Stimulated activated CD8-positive, alpha-beta memory T cell treated with anti-CD3 and anti-CD28 coated beads, Interleukin-12 subunit alpha, Interleukin-12 subunit beta, amount 100 ng/mL, for 24 hours (primary cell): Measurements from ENCODE around the gene SRPX.

Experiments
- DNase-seq: peaks from one replicate; pipeline ENCODE4 v3.0.0-alpha.2; 2020; ENCODE audit errors: extremely low read depth

Gene SRPX, protein sequence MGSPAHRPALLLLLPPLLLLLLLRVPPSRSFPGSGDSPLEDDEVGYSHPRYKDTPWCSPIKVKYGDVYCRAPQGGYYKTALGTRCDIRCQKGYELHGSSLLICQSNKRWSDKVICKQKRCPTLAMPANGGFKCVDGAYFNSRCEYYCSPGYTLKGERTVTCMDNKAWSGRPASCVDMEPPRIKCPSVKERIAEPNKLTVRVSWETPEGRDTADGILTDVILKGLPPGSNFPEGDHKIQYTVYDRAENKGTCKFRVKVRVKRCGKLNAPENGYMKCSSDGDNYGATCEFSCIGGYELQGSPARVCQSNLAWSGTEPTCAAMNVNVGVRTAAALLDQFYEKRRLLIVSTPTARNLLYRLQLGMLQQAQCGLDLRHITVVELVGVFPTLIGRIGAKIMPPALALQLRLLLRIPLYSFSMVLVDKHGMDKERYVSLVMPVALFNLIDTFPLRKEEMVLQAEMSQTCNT

DNA sequence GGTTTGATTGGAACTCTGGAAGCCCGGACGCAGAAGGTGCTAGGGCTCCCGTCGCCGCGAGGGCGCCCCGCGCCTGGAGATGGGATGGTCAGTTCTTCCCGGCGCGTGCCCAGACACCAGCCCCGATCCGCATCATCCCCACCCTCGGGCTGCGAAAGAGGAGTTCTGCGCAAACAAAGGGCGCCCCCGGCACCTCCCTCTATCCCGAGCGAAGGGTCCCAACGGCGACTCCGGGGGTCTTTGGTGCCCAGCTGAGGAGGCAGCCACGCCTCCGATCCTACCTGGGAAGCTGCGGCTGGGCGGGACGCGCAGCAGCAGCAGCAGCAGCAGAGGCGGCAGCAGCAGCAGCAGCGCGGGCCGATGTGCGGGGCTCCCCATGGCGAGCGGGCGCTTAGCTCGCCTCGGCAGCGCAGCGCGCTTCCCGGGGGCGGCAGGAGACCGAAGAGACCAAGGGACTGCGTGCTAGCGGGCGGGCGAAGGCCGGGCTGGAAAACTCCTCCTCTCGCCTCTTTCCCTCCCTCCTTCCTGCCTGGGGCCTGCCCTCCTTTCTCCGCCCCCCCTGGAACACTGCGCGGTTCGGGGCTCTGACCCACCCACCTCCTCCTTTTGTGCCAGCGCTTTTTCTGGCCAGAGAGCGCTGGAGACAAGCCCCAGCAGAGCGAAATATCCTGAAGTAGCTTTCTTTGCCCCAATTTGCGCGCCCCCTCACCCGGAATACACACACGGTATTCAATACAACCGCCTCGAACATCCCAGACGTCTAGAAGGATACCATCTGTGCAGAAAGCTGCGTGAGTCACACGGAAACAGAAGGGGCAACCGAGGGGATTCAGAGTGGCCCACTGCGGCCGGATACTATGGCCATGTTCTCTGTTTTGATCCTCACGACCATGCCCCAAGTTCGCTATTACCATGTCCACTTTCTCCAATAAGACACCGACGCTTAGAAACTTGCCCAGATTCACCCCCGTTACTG lies at the start of gene SRPX:
TSS of gene SRPX (minus strand) at position 457 of the 976 bp plus-strand sequence. CDS start at position 378, 79 bp downstream.
- DNase-seq = no peak

DNA sequence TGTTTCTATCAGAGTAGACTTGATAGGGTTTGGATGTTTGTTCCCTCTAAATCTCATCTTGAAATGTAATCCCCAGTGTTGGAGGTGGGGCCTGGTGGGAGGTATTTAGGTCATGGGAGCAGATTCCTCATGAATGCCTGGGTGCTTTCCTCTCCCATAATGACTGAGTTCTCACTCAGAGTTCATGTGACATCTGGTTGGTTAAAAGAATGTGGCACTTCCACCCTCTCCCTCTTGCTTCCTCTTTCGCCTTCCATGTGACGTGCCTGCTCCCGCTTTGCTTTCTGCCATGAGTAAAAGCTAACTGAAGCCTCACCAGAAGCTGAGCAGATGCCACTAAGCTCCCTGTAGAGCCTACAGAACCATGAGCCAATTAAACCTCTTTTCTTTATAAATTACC lies 47.3 kb upstream of the SRPX start:
- no peak for DNase-seq

DNA sequence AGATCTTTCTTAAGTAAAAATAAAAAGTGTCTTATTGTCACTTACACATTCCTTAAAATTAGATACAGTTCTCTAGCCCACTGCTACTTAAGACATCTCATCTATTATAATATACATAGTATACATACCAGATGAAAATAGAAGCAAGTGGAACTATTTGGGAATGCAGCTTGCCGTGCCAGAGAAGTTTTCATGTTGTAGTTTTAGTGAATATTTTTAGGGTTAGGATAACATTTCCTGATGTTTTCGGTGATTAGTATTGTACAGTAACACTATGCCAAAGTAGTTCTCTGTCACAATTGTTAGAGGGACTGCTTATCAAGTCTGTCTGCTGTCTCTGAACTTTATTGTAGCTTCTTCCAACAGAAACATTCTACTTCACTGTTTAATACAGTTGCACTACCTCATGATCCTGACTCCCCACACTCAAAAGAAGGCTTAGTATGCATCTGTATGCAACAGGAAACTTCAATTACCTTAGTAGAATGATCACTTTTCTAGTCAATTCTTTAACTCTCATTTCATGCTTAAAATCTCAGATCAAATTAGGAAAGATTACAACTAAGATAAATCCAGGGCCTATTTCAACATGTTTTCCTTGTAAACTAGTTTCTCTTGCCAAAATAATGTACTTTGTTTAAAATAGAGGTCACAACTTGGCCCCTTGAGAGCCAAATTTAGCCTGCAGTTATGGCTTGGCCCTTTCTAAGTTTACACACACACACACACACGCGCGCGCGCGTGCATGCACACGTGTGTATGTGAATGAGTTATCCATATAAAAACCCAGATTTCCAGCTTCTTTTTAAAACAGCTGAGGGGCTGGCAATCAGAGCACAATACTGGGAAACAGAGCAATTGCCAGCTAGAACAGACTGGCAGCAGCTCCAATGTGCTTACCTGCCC lies 42.3 kb upstream of the SRPX start:
- no peak for DNase-seq

GRCh38 chrX:38260231-38260630 lies 39.6 kb upstream of the SRPX start:
- DNase-seq = no peak

DNA sequence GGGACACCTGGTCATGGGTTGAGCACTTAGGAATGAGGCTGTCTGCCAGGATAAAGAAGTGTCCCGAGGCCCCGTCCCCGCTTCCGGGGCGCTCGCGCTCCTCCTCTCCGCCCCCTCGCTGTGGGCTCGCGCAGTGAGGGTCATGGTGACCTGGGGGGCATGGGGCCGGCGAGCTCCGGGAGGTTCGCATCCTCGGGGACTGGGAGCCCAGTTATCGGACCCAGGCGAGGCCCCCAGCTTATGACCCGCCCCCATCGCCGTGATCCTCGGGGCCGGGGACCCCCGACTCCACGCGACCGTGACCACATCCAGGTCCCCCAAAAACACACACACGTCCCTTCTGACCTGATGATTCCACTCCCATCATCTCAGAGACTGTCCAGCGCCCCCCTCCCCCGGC lies 35.3 kb upstream of the SRPX start:
- DNase-seq = no peak

GRCh38 chrX:38249965-38250364 lies 29.3 kb upstream of the SRPX start:
- no peak for DNase-seq

DNA sequence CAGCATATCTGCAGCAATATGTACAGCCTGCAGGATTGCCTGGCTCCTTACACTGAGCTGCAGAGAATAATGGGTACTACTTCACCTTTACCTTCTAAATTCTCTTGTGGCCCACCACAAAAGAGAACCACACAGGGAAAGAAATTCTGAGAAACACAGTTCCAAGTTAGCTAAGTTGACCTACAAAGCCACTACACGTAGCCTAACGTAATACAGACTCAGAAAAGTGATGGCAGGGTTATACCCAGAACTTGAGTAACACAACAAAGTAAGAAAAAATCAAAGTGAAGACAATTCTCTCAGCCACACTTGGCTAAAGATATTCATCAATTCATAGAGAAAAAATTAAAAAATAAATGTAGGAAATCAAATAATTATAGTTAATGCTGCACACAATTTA lies 26.4 kb upstream of the SRPX start:
- no peak for DNase-seq

- DNase-seq = no peak
Measured at GRCh38 chrX:38240541-38240940, 19.9 kb upstream of the SRPX start.

GRCh38 chrX:38236901-38237615 lies 16.4 kb upstream of the SRPX start:
- DNase-seq = no peak

DNA sequence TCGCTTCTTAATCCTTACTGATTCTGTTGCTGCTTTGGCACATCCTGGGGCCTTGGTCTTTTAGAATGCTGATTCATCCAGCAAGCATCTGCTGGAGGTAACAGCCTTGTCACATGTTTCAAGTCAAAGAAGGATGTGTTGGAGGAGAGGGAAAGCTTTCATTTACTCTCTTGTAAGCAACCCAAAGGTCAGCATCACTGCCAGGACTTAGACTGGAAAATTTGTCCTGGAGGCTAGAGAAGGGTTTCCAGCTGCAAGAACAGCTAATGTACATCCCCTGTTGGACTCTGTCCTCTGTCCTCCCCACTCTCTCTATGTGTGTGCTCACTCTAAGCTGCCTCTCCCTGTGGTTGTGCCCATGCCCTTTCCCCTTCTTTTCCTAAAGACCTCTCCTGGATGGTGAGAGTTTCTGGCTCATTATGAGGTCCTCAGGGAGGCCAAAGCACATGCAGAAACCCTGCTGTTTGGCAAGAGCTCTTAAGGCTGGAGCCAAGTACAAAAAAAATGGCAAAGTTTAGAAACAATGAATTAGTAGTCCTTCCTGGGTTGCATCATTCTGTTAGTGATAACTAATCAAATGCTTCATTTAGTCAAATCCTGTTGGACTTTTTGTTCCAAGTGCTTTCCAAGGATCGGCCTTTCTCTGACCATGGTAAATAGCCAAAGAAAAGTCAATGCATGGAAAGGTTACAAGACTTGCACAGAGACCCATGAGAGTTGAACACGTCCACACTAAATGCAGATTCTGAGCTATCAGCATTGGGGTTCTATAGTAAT lies 13.4 kb upstream of the SRPX start:
- no peak for DNase-seq

GRCh38 chrX:38232079-38232686 lies 11.5 kb upstream of the SRPX start:
- DNase-seq = no peak

DNA sequence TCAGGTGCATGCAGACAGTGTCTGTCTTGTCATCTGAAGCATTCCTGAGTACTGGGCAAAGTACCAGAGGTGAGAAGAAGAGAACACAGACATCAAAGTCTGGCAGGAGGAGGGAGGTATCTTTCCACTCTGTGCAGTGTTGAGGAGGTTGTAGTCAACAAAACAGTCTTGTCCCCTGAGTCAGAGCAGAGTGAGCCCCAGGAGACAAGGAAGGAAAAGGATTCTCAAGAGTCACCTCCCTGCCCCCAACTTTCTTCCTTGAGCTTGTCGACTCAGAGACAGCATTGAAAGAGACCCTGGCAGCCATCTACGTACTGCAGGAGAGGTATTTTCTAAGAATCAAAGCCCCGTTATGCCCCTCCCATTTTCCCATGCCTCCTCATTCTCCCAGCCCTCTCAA lies 4.4 kb upstream of the SRPX start:
- DNase-seq = no peak

DNA sequence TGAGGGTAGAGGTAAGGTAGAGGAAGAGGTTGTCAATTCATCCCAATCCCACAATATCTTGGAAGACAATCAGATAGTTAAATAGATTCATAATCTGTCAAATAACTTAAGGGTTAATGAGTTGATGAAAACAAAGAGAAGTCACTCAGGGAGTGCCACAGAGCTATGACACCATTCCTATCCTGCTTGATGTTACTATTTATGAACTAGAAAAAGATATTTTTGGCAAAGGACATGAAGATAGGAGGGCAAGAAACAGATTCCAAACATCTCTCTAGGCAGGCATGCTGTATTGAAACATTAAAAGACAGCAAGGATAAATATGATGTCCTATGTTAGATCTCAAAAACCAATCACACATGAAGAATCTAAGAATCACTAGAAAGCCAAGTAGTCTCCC lies 3.5 kb upstream of the SRPX start:
- no peak for DNase-seq

- no peak for DNase-seq
Measured at GRCh38 chrX:38221391-38221929, 789 bp upstream of the SRPX start.

- DNase-seq = no peak
Measured at GRCh38 chrX:38220024-38220414, 652 bp downstream of the SRPX start.

- DNase-seq = no peak
Measured at GRCh38 chrX:38216642-38217041, 4.0 kb downstream of the SRPX start.

- DNase-seq = no peak
Measured at GRCh38 chrX:38214551-38215531, 5.8 kb downstream of the SRPX start.

DNA sequence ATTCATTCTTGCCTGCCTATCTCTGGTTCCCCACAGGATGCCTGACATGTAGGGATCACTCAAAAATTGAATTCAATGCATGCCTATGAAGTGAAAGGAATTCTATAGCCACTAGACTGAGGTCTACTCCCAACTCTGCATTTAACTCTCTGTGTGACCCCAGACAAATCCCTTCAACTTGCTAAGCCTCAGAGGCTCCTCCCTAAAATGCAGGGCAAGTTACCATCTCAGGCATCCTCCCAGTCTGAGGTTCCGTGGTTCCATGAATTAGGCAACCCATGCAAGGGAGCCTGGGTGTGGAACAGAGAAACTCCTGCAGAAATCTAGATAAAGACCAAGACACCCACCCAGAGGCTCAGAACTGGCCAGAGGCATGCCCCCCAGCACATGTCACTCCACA lies 6.6 kb downstream of the SRPX start:
- DNase-seq = no peak
